DND-41 (cell line): ENCODE results near the gene C6orf47.

ENCODE experiments used
- ATAC-seq: fragments of 200-7000 bp; cut with Tn5 transposase; 3 replicates; pipeline ENCODE4 v1.9.1; 2021; ENCODE audit warnings: low read depth; ENCODE audit not compliant: insufficient read depth
- DNase-seq: peaks from one replicate; pipeline ENCODE4 v3.0.0-alpha.2; 2020
- H2AFZ ChIP-seq: 2 replicates; pipeline ENCODE4 v1.6.0; 2012; ENCODE audit warnings: low read depth, low read length
- H3K27ac ChIP-seq: 2 replicates; pipeline ENCODE4 v1.5.1; 2012; ENCODE audit warnings: low read length, inconsistent platforms
- H3K27me3 ChIP-seq: fragments of 200-600 bp; sonication (generic); 2 replicates; pipeline ENCODE4 v1.6.0; 2012; ENCODE audit warnings: low read length, mild to moderate bottlenecking, inconsistent platforms; ENCODE audit not compliant: insufficient read depth, poor library complexity
- H3K36me3 ChIP-seq: 2 replicates; pipeline ENCODE4 v1.5.1; 2012; ENCODE audit warnings: low read length, inconsistent platforms; ENCODE audit not compliant: insufficient read depth
- H3K4me1 ChIP-seq: 2 replicates; pipeline ENCODE4 v1.5.1; 2012; ENCODE audit warnings: mild to moderate bottlenecking, low read length; ENCODE audit not compliant: insufficient read depth
- H3K4me2 ChIP-seq: 2 replicates; pipeline ENCODE4 v1.6.0; 2012; ENCODE audit warnings: mild to moderate bottlenecking, moderate library complexity, low read length, inconsistent platforms; ENCODE audit not compliant: insufficient read depth
- H3K4me3 ChIP-seq, 2 experiments: fragments of 200-600 bp in 1 of 2; shearing (Covaris generic) in 1 of 2; 2 replicates each; pipeline ENCODE4 v1.5.1; 2012 to 2016; ENCODE audit warnings: inconsistent platforms in 2 of 2, low read length in 2 of 2, mild to moderate bottlenecking in 2 of 2, low read depth in 1 of 2, moderate library complexity in 1 of 2
- H3K79me2 ChIP-seq: 2 replicates; pipeline ENCODE4 v1.6.0; 2012; ENCODE audit warnings: low read length, inconsistent platforms; ENCODE audit not compliant: insufficient read depth
- H3K9ac ChIP-seq: 2 replicates; pipeline ENCODE4 v1.6.0; 2012; ENCODE audit warnings: low read depth, mild to moderate bottlenecking, inconsistent platforms, low read length, moderate library complexity
- H3K9me3 ChIP-seq: 2 replicates; pipeline ENCODE4 v1.5.1; 2012; ENCODE audit warnings: low read length, moderate library complexity, mild to moderate bottlenecking, inconsistent platforms; ENCODE audit not compliant: insufficient read depth, severe bottlenecking
- H4K20me1 ChIP-seq: 2 replicates; pipeline ENCODE4 v1.6.0; 2012; ENCODE audit warnings: low read length; ENCODE audit not compliant: insufficient read depth
- EZH2 ChIP-seq: IDR thresholded peaks from 3 replicates; pipeline ENCODE4 v1.6.1; 2012; ENCODE audit warnings: borderline replicate concordance, low read depth, mild to moderate bottlenecking, moderate library complexity, low read length, inconsistent platforms; ENCODE audit not compliant: severe bottlenecking
- TF ChIP-seq, protein P1 (sequence below): IDR thresholded peaks from 2 replicates; pipeline ENCODE4 v1.5.1; 2012; ENCODE audit warnings: borderline replicate concordance, low read length, moderate library complexity, mild to moderate bottlenecking; ENCODE audit not compliant: poor library complexity, severe bottlenecking; ENCODE audit errors: extremely low read depth

The C6orf47 gene

DNA sequence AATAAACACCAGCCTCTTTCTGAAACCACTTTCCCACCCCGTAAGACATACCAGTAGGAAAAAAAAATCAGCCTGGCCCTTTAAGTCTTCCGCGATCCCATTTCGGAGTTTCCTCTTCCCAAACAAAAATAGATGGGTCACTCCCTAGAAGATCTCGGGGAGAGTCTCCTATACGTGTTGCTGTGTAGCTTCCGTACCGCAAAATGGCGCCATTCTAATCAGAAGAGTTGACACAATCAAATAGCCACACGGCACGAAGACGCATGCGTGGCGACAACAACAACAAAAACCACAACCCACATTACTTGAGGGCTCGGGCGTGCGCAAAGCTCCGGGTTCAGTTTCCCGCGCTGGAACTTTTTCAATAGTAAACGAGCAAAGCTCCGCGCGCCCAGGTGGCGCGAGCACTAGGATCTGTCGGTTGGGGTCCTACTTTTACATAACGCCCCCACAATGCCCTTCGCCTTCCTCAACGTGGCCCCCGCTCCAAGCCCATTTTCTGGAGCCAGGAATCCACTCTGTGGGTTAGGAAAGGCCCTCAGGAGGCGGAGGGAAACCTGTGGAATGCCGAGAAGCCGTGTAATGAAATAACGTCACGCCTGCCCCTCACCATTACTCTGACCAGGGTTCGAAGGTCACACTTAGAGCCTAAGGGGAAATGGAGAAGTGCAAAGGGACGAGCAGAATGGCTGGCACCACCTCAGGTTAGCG, 4.4 kb upstream of the C6orf47 start, which contains the start of gene GPANK1:
Gene GPANK1 (minus strand): TSS at position 208 of the 711 bp plus-strand sequence. CDS start 519 bp downstream, outside the sequence.
- Histone ChIP-seq H3K4me3 (peak within 1 kb of the TSS; percentile 88 to 91), H3K9me3 (no peaks in the 10 kb centered on the region), H4K20me1 (peaks cover 13% of the 10 kb centered on the region; the same call in 1 of the 2 replicates), H3K4me2 (peak within 1 kb of the TSS; percentile 92), H3K36me3 (peaks cover 68% of the 10 kb centered on the region), H3K4me1 (peaks cover 68% of the 10 kb centered on the region), H3K27me3 (no peaks in the 10 kb centered on the region), H2AFZ (peak within 1 kb of the TSS; percentile 68), H3K9ac (peak within 1 kb of the TSS; percentile 85), H3K27ac (peak within 1 kb of the TSS; percentile 96), H3K79me2 (peaks cover 93% of the 10 kb centered on the region)
- no peak for TF ChIP-seq EZH2
- TF ChIP-seq, protein P1, sequence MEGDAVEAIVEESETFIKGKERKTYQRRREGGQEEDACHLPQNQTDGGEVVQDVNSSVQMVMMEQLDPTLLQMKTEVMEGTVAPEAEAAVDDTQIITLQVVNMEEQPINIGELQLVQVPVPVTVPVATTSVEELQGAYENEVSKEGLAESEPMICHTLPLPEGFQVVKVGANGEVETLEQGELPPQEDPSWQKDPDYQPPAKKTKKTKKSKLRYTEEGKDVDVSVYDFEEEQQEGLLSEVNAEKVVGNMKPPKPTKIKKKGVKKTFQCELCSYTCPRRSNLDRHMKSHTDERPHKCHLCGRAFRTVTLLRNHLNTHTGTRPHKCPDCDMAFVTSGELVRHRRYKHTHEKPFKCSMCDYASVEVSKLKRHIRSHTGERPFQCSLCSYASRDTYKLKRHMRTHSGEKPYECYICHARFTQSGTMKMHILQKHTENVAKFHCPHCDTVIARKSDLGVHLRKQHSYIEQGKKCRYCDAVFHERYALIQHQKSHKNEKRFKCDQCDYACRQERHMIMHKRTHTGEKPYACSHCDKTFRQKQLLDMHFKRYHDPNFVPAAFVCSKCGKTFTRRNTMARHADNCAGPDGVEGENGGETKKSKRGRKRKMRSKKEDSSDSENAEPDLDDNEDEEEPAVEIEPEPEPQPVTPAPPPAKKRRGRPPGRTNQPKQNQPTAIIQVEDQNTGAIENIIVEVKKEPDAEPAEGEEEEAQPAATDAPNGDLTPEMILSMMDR, result no peak
- ATAC-seq (peak; percentile 51), DNase-seq (peak; percentile 96)

DNA sequence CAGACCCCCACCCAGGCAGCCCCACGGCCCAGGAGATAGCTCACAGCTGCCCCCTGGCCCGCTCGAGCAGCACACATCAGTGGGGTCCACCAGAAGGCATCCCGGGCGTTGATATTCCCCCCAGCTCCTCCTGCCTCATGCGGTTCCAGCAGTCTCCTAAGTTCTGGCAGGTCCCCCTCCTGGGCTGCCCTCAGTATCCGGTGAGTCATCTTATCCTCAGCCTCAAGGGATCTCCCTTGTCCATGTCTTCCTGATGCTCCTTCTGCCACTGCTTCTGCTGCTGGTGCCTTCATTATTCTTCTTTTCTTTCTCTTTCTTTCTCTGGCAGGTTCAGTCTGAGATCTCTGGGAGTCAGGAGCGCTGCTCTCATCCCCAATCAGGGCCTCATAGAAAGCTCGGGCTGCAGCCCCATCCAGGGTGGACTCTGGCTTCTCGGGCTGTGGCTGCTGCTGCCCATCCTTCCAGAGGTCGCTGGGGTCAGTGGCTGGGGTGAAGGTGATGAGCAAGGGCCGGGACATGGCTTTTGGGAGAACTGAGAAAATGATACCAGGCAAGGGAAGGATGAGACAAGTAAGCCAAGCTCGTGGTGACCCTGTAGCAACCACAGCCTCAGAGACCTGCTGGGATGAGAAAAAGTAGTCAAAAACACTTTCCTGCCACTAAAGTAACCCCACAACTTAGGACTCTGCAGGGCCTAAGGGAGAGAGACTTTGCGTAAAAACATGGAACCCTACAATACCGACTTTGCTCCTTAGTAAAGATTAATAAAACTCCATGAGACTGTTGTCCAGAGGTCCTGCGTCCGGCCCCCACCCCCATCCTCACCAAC, 3.6 kb upstream of the C6orf47 start:
- ATAC-seq, result no peak
- H3K4me1 ChIP-seq, result peaks cover 73% of the 10 kb centered on the region

DNA sequence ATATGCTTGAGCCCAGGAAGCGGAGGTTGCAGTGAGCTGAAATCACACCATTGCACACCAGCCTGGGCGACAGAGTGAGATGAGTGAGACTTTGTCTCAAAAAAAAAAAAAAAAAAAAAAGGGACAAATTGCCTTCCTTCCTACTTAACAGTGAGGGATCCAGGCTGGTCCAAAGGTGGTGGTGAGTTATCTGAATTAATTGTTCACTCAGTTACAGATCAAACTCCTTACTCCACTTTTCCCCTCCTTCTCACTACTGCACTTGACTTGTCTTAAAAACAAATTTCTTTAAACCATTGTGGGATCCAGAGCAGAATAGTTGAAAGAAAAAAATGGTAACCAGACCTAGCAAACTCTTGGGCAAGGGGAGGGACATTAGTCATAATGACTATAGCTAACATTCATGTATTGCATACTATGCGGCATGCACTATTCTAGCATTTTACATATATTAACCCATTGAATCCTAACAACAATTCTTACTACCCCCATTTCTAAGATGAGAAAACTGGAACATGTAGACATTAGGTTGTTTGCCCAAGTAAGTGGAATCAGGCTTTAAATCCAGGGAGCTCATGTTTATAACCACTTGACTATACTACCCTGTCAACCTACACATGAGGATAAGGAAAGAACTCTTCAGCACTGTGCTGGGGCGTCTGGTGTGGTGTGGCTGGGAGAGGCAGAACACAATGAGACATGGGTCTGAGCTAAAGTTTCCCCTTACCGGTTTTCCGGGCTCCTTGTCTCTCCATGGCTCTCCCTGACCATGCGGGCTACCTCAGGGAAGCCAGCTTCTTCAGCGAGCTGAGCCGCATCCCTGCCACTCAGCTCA, 2.8 kb upstream of the C6orf47 start:
- Histone ChIP-seq H3K4me1 (peaks cover 77% of the 10 kb centered on the region), H3K4me2 (peak overlapping the region; percentile 92), H3K79me2 (peaks cover 93% of the 10 kb centered on the region), H3K4me3 (peak overlapping the region; percentile 64 to 88; a peak in 3 of 4 replicates), H4K20me1 (peaks cover 18% of the 10 kb centered on the region), H2AFZ (no peak overlapping the region), H3K36me3 (peaks cover 67% of the 10 kb centered on the region), H3K27me3 (no peaks in the 10 kb centered on the region), H3K9ac (peak overlapping the region; percentile 85), H3K27ac (peak overlapping the region; percentile 96), H3K9me3 (no peaks in the 10 kb centered on the region)
- DNase-seq, result no peak
- ATAC-seq, result no peak
- TF ChIP-seq, protein P1, result no peak
- TF ChIP-seq EZH2, result no peak

More for the DNA sequence above, 3.6 kb upstream of the C6orf47 start:
- H3K27me3 ChIP-seq, result no peaks in the 10 kb centered on the region
- DNase-seq, result peak; percentile 60
- H3K79me2 ChIP-seq, result peaks cover 94% of the 10 kb centered on the region
- H3K9ac ChIP-seq, result peak overlapping the region; percentile 85
- peak overlapping the region; percentile 92 for H3K4me2 ChIP-seq
- H3K36me3 ChIP-seq, result peaks cover 68% of the 10 kb centered on the region
- peak overlapping the region; percentile 96 for H3K27ac ChIP-seq
- peaks cover 20% of the 10 kb centered on the region for H4K20me1 ChIP-seq
- peak overlapping the region; percentile 65 for H2AFZ ChIP-seq
- peak overlapping the region; percentile 64 to 88 for H3K4me3 ChIP-seq
- no peaks in the 10 kb centered on the region for H3K9me3 ChIP-seq
- no peak for TF ChIP-seq EZH2
- TF ChIP-seq, protein P1, result peak; percentile 8
